Activated CD4-positive, alpha-beta T cell treated with anti-CD3 and anti-CD28 coated beads, Interleukin-2, amount 50 U/mL, for 48 hours (primary cell): ENCODE results near the gene OGT.
"Not testable (repeated sequence)": the region's sequence is repeated elsewhere in the genome, so short reads cannot be mapped to it uniquely, and the experiment has no call there.

Experiments used
- DNase-seq, 2 experiments: peaks; one replicate each; pipeline ENCODE4 v3.0.0-alpha.2; 2020

Gene OGT

GRCh38 chrX:71541210-71542022, 8.5 kb downstream of the OGT start:
- no peak for DNase-seq

GRCh38 chrX:71542411-71542810, 9.5 kb downstream of the OGT start:
- DNase-seq = no peak

GRCh38 chrX:71542825-71543224, 9.9 kb downstream of the OGT start:
- DNase-seq = no peak

GRCh38 chrX:71543316-71543715, 10.4 kb downstream of the OGT start:
- no peak for DNase-seq

GRCh38 chrX:71545364-71545763, 12.5 kb downstream of the OGT start:
- DNase-seq = no peak

GRCh38 chrX:71546879-71547278, 14.0 kb downstream of the OGT start:
- no peak for DNase-seq

GRCh38 chrX:71547339-71547738, 14.4 kb downstream of the OGT start:
- DNase-seq = no peak

GRCh38 chrX:71549986-71550385, 17.1 kb downstream of the OGT start:
- no peak for DNase-seq

GRCh38 chrX:71550578-71550977, 17.7 kb downstream of the OGT start:
- DNase-seq = no peak

- DNase-seq = no peak
These were observed 23.1 kb downstream of the OGT start for GRCh38 chrX:71556036-71556435.

GRCh38 chrX:71558920-71559319, 26.0 kb downstream of the OGT start:
- no peak for DNase-seq

GRCh38 chrX:71559773-71560172, 26.9 kb downstream of the OGT start:
- not testable (repeated sequence) for DNase-seq

GRCh38 chrX:71563921-71564320, 31.0 kb downstream of the OGT start:
- no peak for DNase-seq

- no peak for DNase-seq
These were observed 32.7 kb downstream of the OGT start for GRCh38 chrX:71565474-71566041.

- DNase-seq = not testable (repeated sequence)
These were observed 38.5 kb downstream of the OGT start for GRCh38 chrX:71571390-71571789.

GRCh38 chrX:71573590-71573989, 40.7 kb downstream of the OGT start:
- DNase-seq = no peak

GRCh38 chrX:71577682-71578081, 44.8 kb downstream of the OGT start:
- DNase-seq = no peak

- DNase-seq = no peak
These were observed 45.6 kb downstream of the OGT start, which contains the start of gene GCNA for GRCh38 chrX:71578253-71579135. TSS of gene GCNA (plus strand) at chrX:71578437. CDS start at chrX:71580822, 2,385 bp downstream.

- no peak for DNase-seq
These were observed 46.5 kb downstream of the OGT start for GRCh38 chrX:71579136-71579989.

- DNase-seq = no peak
These were observed 47.1 kb downstream of the OGT start for GRCh38 chrX:71579990-71580380.

- no peak for DNase-seq
These were observed 48.3 kb downstream of the OGT start for GRCh38 chrX:71581210-71581609.

- no peak for DNase-seq
These were observed 54.0 kb downstream of the OGT start for GRCh38 chrX:71586929-71587328.

- DNase-seq = not testable (repeated sequence)
These were observed 60.3 kb downstream of the OGT start for GRCh38 chrX:71593210-71593609.
